ENCODE data around the gene CFAP97. TPM values are rescaled to one million over a fixed set of nuclear protein-coding genes. Genes with fewer than 3 reads are reported as not detected.

The CFAP97 gene
- total and polyA plus RNA-seq, 9 donors = 14.1 to 57.6 (median 38.2) TPM

DNA sequence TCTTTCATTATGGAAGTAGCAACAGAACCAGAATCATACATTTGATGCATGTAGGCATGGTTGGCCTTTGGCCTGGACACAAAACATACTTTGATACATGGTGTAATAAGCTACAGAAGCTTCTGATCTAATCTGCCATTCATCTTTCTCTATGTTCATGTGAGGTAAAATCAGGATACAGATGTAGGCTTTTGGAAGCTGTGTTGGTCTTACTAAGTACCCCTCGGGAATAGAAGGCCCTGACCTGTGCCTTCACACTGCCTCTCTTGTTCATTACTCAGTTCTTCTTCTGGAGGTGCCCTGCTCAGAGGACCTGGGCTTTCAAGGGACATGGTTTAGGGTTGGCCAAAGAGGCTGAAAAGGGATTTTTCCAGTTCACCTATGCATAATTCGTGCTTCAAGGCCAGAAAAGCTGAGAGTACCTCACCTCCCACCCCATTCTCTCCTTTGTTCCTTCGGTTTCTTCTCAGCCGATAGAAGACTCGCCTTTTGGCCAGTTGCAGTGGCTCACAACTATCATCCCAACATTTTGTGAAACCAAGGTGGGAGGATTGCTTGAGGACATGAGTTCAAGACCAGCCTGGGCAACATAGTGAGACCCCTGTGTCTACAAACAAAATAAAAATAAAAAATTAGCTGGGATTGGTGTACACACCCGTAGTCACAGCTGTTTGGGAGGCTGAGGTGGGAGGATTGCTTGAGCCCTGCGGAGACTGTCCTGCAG is 31.5 kb upstream of the CFAP97 start:
- intact Hi-C loops (cut with DNase I) = no loop called here
- TF ChIP-seq, protein P1, sequence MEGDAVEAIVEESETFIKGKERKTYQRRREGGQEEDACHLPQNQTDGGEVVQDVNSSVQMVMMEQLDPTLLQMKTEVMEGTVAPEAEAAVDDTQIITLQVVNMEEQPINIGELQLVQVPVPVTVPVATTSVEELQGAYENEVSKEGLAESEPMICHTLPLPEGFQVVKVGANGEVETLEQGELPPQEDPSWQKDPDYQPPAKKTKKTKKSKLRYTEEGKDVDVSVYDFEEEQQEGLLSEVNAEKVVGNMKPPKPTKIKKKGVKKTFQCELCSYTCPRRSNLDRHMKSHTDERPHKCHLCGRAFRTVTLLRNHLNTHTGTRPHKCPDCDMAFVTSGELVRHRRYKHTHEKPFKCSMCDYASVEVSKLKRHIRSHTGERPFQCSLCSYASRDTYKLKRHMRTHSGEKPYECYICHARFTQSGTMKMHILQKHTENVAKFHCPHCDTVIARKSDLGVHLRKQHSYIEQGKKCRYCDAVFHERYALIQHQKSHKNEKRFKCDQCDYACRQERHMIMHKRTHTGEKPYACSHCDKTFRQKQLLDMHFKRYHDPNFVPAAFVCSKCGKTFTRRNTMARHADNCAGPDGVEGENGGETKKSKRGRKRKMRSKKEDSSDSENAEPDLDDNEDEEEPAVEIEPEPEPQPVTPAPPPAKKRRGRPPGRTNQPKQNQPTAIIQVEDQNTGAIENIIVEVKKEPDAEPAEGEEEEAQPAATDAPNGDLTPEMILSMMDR (IDR thresholded peaks at IDR 0.05) = no peak
- no peak for TF ChIP-seq POLR2A (IDR thresholded peaks at IDR 0.05)
- no peak for TF ChIP-seq EP300 (IDR thresholded peaks at IDR 0.05)
- H3K27ac ChIP-seq = no peak overlapping the region
- H3K4me1 ChIP-seq (ENCODE audit: insufficient read depth) = peaks cover 2% of the 10 kb centered on the region
- no peaks in the 10 kb centered on the region for H3K27me3 ChIP-seq
- no peaks in the 10 kb centered on the region for H3K36me3 ChIP-seq
- H3K4me3 ChIP-seq = no peak overlapping the region
- 88 to 94% (median 88%) methylated on average over 7 of the region's 7 CpGs for WGBS, 3 donors
- H3K9me3 ChIP-seq = no peaks in the 10 kb centered on the region
- no peak for DNase-seq

DNA sequence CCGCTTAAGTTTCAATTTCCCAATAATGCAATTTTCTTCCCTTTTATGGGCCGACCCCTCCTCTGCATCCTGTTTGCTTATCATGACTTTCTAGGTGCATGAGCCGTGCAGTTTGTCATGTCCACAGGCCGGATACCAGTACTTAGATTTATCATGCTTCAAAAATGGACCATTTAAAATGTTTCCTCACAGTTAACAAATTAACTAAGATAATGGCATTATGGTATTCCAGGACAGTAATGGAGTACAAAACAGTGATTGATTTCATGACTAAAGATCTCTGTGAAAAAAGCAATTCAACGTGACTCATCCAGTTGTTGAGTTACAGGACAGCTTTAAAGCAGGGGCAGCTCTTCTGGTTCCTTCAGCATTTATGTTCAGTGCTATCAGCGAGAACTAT is 28.6 kb upstream of the CFAP97 start:
- H3K27me3 ChIP-seq = no peaks in the 10 kb centered on the region
- no peaks in the 10 kb centered on the region for H3K9me3 ChIP-seq
- no peak for DNase-seq
- WGBS, 3 donors = 86 to 89% (median 88%) methylated on average over 6 of the region's 6 CpGs
- no peak overlapping the region for H3K27ac ChIP-seq
- intact Hi-C loops (cut with DNase I) = no loop called here
- H3K4me1 ChIP-seq (ENCODE audit: insufficient read depth) = peaks cover 4% of the 10 kb centered on the region
- TF ChIP-seq POLR2A (IDR thresholded peaks at IDR 0.05) (no peak), EP300 (IDR thresholded peaks at IDR 0.05) (no peak)
- TF ChIP-seq, protein P1 (IDR thresholded peaks at IDR 0.05) = no peak
- no peak overlapping the region for H3K4me3 ChIP-seq
- no peaks in the 10 kb centered on the region for H3K36me3 ChIP-seq

DNA sequence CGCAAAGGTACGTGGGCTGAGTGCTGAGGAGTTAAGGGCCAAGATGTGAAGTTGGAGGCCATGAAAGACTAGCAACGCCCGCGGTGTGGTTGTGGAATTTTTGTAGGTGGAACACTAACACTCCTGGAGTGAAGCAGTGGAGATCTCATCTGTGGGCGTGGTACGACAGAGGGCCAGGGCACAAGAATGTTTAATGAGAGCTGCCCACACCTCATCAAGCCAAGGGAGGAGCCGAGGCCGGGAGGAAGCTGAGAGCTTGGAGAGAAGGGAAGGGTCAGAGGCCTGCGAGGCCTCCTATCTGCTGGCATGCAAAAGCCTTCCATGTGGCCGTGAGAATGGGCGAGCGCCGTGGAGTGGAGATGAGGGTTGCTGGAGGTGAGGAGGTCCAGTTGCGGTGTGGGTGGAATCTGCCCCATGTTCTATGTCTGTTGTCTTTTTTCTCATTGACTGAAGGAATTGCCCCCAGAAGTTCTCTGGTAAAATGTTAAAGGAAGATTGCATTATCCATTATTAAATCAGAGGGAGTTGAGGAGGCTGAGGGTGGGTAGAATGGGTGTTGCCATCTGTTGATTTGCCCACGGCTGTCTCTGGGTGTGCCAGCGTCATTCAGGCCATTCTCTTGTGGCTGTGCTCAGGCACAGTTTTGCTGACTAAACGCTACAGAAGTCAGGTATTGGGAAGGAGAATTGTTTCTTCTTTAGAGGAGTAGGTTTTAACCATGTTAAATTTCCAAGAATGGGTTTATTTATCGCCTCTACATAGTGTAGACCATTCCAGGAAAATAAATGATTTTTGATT is 25.4 kb upstream of the CFAP97 start:
- intact Hi-C loops (cut with DNase I) = no loop called here
- no peak for DNase-seq
- Histone ChIP-seq H3K27me3 (no peaks in the 10 kb centered on the region), H3K4me1 (ENCODE audit: insufficient read depth) (peaks cover 6% of the 10 kb centered on the region), H3K27ac (no peak overlapping the region), H3K9me3 (no peaks in the 10 kb centered on the region), H3K4me3 (no peak overlapping the region), H3K36me3 (no peaks in the 10 kb centered on the region)
- WGBS, 3 donors = 91 to 96% (median 91%) methylated on average over 19 of the region's 19 CpGs
- TF ChIP-seq, protein P1 (IDR thresholded peaks at IDR 0.05) = no peak
- TF ChIP-seq POLR2A (IDR thresholded peaks at IDR 0.05) (no peak), EP300 (IDR thresholded peaks at IDR 0.05) (no peak)

DNA sequence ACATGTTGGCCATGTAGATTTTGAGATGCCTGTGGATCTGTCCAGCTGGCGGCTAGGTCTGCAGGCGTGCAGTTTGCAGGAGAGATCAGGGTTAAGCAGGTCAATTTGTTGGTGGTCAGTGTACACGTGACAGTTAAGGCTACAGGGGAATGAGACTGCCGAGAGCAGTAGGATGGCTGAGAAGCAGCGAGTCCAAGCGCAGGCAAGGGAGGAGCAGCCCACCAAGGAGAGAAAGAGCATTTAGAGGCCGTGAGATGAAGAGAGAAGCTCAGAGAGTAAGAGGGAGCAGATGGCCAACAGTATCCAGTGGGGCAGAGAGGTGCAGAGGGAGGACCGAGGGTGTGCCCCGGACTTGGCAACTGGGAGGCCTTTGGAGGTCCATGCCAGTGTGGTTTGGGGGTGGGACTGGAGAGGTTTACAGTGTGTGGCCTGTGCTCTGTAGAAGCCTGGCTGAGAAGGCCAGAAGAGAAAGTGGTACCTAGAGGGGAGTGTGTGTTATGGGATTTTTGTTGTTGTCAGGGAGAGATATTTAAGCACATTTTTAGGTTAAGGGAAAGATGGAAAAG is 24.0 kb upstream of the CFAP97 start:
- DNase-seq = no peak
- WGBS, 3 donors = 80 to 86% (median 82%) methylated on average over 9 of the region's 9 CpGs
- Histone ChIP-seq H3K27ac (no peak overlapping the region), H3K36me3 (no peaks in the 10 kb centered on the region), H3K4me1 (ENCODE audit: insufficient read depth) (peaks cover 6% of the 10 kb centered on the region), H3K27me3 (no peaks in the 10 kb centered on the region), H3K4me3 (no peak overlapping the region), H3K9me3 (no peaks in the 10 kb centered on the region)
- intact Hi-C loops (cut with DNase I) = no loop called here
- TF ChIP-seq EP300 (IDR thresholded peaks at IDR 0.05) (no peak), POLR2A (IDR thresholded peaks at IDR 0.05) (no peak)
- TF ChIP-seq, protein P1 (IDR thresholded peaks at IDR 0.05) = no peak

Data from ovary (tissue), 9 donors.